NCI-H524 treated with DMSO at 0.1 percent for 48 hours (cell line): ENCODE results near the gene SYT9.

Experiments used
- DNase-seq: peaks from one replicate; lab custom pipeline; 2025; lab: John Stamatoyannopoulos, UW

Gene SYT9

GRCh38 chr11:7347611-7348431, 96.1 kb downstream of the SYT9 start:
- DNase-seq: no peak

- no peak for DNase-seq
Observed at GRCh38 chr11:7348432-7349304, 97.0 kb downstream of the SYT9 start.

GRCh38 chr11:7351228-7351627, 99.5 kb downstream of the SYT9 start:
- no peak for DNase-seq

GRCh38 chr11:7353100-7353499, 101.4 kb downstream of the SYT9 start:
- DNase-seq: no peak

- no peak for DNase-seq
Observed at GRCh38 chr11:7364660-7365059, 113.0 kb downstream of the SYT9 start.

- DNase-seq: no peak
Observed at GRCh38 chr11:7367803-7368202, 116.1 kb downstream of the SYT9 start.

- DNase-seq: no peak
Observed at GRCh38 chr11:7376386-7376785, 124.7 kb downstream of the SYT9 start.

GRCh38 chr11:7381937-7382336, 130.2 kb downstream of the SYT9 start:
- DNase-seq: no peak

GRCh38 chr11:7383406-7383805, 131.7 kb downstream of the SYT9 start:
- DNase-seq: no peak

GRCh38 chr11:7384691-7385090, 133.0 kb downstream of the SYT9 start:
- DNase-seq: no peak

- DNase-seq: no peak
Observed at GRCh38 chr11:7385532-7385931, 133.8 kb downstream of the SYT9 start.

GRCh38 chr11:7413961-7414915, 162.5 kb downstream of the SYT9 start:
- DNase-seq: no peak

GRCh38 chr11:7414973-7415817, 163.5 kb downstream of the SYT9 start:
- DNase-seq: no peak

GRCh38 chr11:7416080-7416479, 164.4 kb downstream of the SYT9 start:
- DNase-seq: no peak

GRCh38 chr11:7417328-7417727, 165.6 kb downstream of the SYT9 start:
- no peak for DNase-seq

GRCh38 chr11:7418061-7418460, 166.4 kb downstream of the SYT9 start:
- DNase-seq: no peak

- no peak for DNase-seq
Observed at GRCh38 chr11:7418906-7419305, 167.2 kb downstream of the SYT9 start.

GRCh38 chr11:7421136-7421535, 169.4 kb downstream of the SYT9 start:
- DNase-seq: no peak

GRCh38 chr11:7422544-7423331, 171.0 kb downstream of the SYT9 start:
- no peak for DNase-seq

- DNase-seq: no peak
Observed at GRCh38 chr11:7423946-7424345, 172.2 kb downstream of the SYT9 start.
